Urinary bladder (tissue), 4 donors: Measurements from ENCODE around the gene PRMT6. TPM values are rescaled to one million over a fixed set of nuclear protein-coding genes. Genes with fewer than 3 reads are reported as not detected.
"Not testable (repeated sequence)": the region's sequence is repeated elsewhere in the genome, so short reads cannot be mapped to it uniquely, and the experiment has no call there.

Source experiments
- DNase-seq: peaks from one replicate; pipeline ENCODE4 v3.0.0-alpha.2; 2015; ENCODE audit errors: extremely low spot score
- H3K27ac ChIP-seq: one replicate; pipeline ENCODE4 v1.5.1; 2013; ENCODE audit warnings: low read depth, mild to moderate bottlenecking, moderate library complexity
- H3K36me3 ChIP-seq: one replicate; pipeline ENCODE4 v1.6.1; 2013; ENCODE audit warnings: mild to moderate bottlenecking, moderate library complexity; ENCODE audit not compliant: insufficient read depth
- H3K4me1 ChIP-seq: one replicate; pipeline ENCODE4 v1.6.1; 2013; ENCODE audit warnings: mild to moderate bottlenecking, moderate library complexity; ENCODE audit not compliant: insufficient read depth
- H3K4me3 ChIP-seq: one replicate; pipeline ENCODE4 v1.5.1; 2013; ENCODE audit warnings: low read depth, low read length
- WGBS: extraction: QIAGEN DNeasy Blood & Tissue Kit; methylation state at CpG from one replicate; pipeline ENCODE4 v1.1.7; 2013; 5-methylcytosine and 5-hydroxymethylcytosine counted together
- polyA plus RNA-seq: library from polyadenylated mRNA; stranded (reverse); fragments of 200-250 nt; gene quantifications from one replicate; pipeline ENCODE4 v1.2.3, GENCODE V29; 2013
- total RNA-seq: library from RNA; depleted of rRNA; stranded (reverse); fragments of >200 nt; gene quantifications from one replicate; pipeline ENCODE4 v1.2.3, GENCODE V29; 2014
- donor health status: healthy with polysubstance abuse.
- donor health status: healthy.

PRMT6 gene
- total RNA-seq (19.6 TPM), polyA plus RNA-seq (19.0 TPM)

GRCh38 chr1:107056426-107057196 is at the start of gene PRMT6:
PRMT6 (plus strand) TSS chr1:107056674; CDS start chr1:107056716, 42 bp downstream.
- DNase-seq: peak; percentile 78
- Histone ChIP-seq H3K27ac (peak within 1 kb of the TSS; percentile 77), H3K4me3 (peak within 1 kb of the TSS; percentile 92), H3K4me1 (no peaks in the 10 kb centered on the region), H3K36me3 (no peaks in the 10 kb centered on the region)
- under 1% methylated on average over 73 of the region's 73 CpGs for WGBS

GRCh38 chr1:107009281-107009680 is 47.2 kb upstream of the PRMT6 start:
- DNase-seq: no peak
- H3K4me3 ChIP-seq: no peak overlapping the region
- WGBS: 74% methylated on average over 3 of the region's 3 CpGs
- no peaks in the 10 kb centered on the region for H3K36me3 ChIP-seq
- H3K4me1 ChIP-seq: no peaks in the 10 kb centered on the region
- H3K27ac ChIP-seq: no peak overlapping the region

- Histone ChIP-seq H3K36me3 (no peaks in the 10 kb centered on the region), H3K27ac (no peak overlapping the region), H3K4me1 (no peaks in the 10 kb centered on the region), H3K4me3 (no peak overlapping the region)
- 78% methylated on average over 3 of the region's 3 CpGs for WGBS
- no peak for DNase-seq
Observed at GRCh38 chr1:107010582-107010981, 45.9 kb upstream of the PRMT6 start.

- H3K4me3 ChIP-seq: no peak overlapping the region
- H3K36me3 ChIP-seq: no peaks in the 10 kb centered on the region
- WGBS: 76% methylated on average over 3 of the region's 3 CpGs
- DNase-seq: no peak
- H3K27ac ChIP-seq: no peak overlapping the region
- no peaks in the 10 kb centered on the region for H3K4me1 ChIP-seq
Observed at GRCh38 chr1:107016376-107016978, 40.0 kb upstream of the PRMT6 start.

- no peak for DNase-seq
- Histone ChIP-seq H3K36me3 (no peaks in the 10 kb centered on the region), H3K4me1 (no peaks in the 10 kb centered on the region), H3K27ac (no peak overlapping the region), H3K4me3 (no peak overlapping the region)
- 77% methylated on average over 5 of the region's 5 CpGs for WGBS
Observed at GRCh38 chr1:107018445-107018844, 38.0 kb upstream of the PRMT6 start.

- 85% methylated on average over 3 of the region's 3 CpGs for WGBS
- H3K36me3 ChIP-seq: no peaks in the 10 kb centered on the region
- DNase-seq: no peak
- H3K27ac ChIP-seq: no peak overlapping the region
- H3K4me1 ChIP-seq: no peaks in the 10 kb centered on the region
- H3K4me3 ChIP-seq: no peak overlapping the region
Observed at GRCh38 chr1:107019166-107019565, 37.3 kb upstream of the PRMT6 start.

- not testable (repeated sequence) for H3K4me3 ChIP-seq, DNase-seq, H3K27ac ChIP-seq, H3K4me1 ChIP-seq, H3K36me3 ChIP-seq
- WGBS: 95% methylated on average over 3 of the region's 3 CpGs
Observed at GRCh38 chr1:107038874-107039273, 17.6 kb upstream of the PRMT6 start.

- not testable (repeated sequence) for H3K4me1 ChIP-seq, H3K27ac ChIP-seq, DNase-seq, H3K4me3 ChIP-seq, H3K36me3 ChIP-seq
- WGBS: 97% methylated on average over 44 of the region's 44 CpGs
Observed at GRCh38 chr1:107044310-107045220, 11.9 kb upstream of the PRMT6 start.

- DNase-seq: no peak
- 92% methylated on average over 1 of the region's 1 CpG for WGBS
- H3K27ac ChIP-seq: no peak overlapping the region
- no peak overlapping the region for H3K4me3 ChIP-seq
- H3K4me1 ChIP-seq: no peaks in the 10 kb centered on the region
- H3K36me3 ChIP-seq: no peaks in the 10 kb centered on the region
Observed at GRCh38 chr1:107047602-107048001, 8.9 kb upstream of the PRMT6 start.

GRCh38 chr1:107048241-107048640 is 8.2 kb upstream of the PRMT6 start:
- H3K36me3 ChIP-seq: no peaks in the 10 kb centered on the region
- no peaks in the 10 kb centered on the region for H3K4me1 ChIP-seq
- no peak overlapping the region for H3K27ac ChIP-seq
- DNase-seq: no peak
- no peak overlapping the region for H3K4me3 ChIP-seq

- 91% methylated on average over 1 of the region's 1 CpG for WGBS
- no peak for DNase-seq
- H3K4me3 ChIP-seq: no peak overlapping the region
- no peaks in the 10 kb centered on the region for H3K4me1 ChIP-seq
- H3K27ac ChIP-seq: no peak overlapping the region
- H3K36me3 ChIP-seq: no peaks in the 10 kb centered on the region
Observed at GRCh38 chr1:107051266-107051665, 5.2 kb upstream of the PRMT6 start.

GRCh38 chr1:107055919-107056425 is 502 bp upstream of the PRMT6 start:
- WGBS: 84% methylated on average over 24 of the region's 24 CpGs
- H3K27ac ChIP-seq: peak overlapping the region; percentile 77
- not testable (repeated sequence) for H3K4me1 ChIP-seq, DNase-seq, H3K36me3 ChIP-seq
- peak overlapping the region; percentile 92 for H3K4me3 ChIP-seq
